Activated naive CD4-positive, alpha-beta T cell treated with Interleukin-2 at 50 U/mL for 16 hours (primary cell): ENCODE data around the gene CDH11.

Source experiments
- DNase-seq: peaks from one replicate; pipeline ENCODE4 v3.0.0-alpha.2; 2020

CDH11 gene

GRCh38 chr16:65021852-65022595 is 99.8 kb downstream of the CDH11 start:
- no peak for DNase-seq

- no peak for DNase-seq
Measured at GRCh38 chr16:65016754-65017153, 105.1 kb downstream of the CDH11 start.

- DNase-seq, result no peak
Measured at GRCh38 chr16:65015599-65015998, 106.3 kb downstream of the CDH11 start.

DNA sequence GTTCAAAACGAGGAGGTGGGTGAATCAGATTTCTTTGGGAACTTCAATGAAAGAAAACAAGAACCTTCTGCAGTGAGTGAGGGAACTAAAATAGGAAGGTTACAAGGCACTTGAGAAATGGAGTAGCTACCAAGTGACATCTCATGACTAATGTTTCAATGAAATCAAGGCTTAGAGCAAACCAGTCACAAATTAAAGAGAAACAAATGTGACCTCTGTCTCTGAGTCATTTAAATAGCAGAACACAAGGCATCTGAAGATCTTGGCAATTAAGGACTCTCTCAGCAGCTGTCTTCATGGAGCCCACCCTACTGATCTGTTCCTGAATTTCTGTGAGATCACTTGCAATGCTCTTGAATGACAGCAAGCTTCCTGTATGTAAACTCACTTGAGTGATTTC is 109.5 kb downstream of the CDH11 start:
- no peak for DNase-seq

DNA sequence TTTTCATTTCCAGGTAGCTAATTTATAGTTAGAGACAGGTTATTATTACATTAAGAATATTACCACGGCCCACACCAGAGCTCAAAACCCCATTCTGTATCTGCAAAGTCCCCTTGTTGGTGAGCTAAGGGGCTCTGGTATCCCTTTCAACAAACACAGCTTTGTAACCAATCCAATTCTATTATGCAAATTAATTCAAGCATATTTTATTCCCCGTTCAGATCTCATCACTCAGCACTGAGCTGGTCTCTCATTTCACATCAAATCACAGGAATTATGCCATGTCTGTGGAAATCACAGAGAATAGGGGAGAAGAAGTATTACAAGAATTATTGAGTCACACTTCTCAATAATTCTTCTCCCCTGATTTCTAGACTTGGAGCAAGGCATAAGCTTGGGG is 111.7 kb downstream of the CDH11 start:
- no peak for DNase-seq

DNA sequence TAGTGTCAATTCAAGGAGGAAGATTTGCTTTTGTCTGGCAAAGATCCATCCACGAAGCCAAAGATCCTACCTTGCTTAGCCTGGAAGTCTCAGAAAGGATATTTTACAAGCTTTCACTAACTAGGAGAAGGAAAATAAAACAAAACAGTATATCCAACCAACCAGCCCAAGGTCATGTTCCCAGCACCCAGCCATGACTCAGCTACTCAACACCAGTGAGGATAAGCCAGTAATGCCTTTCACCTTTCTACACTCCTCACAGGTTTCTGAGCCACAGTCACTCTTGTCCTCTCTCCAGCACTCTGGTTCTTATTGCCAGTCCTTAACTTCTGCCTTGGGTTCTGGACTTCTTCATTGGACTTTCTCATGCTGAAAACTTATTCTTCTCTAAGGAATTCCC is 116.2 kb downstream of the CDH11 start:
- no peak for DNase-seq

- DNase-seq, result no peak
Measured at GRCh38 chr16:65004570-65004969, 117.3 kb downstream of the CDH11 start.

DNA sequence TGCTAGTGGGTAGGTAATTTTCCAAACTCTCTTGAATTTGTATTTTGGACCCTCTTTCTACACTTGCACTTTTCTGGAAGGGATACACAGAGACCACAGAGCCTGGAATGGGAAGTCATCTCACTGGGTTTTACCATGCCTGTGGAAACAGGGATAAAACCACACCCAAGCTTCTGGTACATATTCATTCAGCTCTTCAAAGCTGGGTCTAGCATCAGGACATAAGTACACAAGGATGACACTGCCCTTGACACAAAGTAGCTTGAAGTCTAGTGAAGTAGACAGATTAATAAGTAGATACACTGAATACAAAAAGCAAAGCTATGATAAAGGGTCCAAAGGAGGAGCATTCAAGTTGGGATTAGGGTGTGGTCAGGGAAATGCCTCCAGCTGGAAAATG is 118.2 kb downstream of the CDH11 start:
- DNase-seq, result no peak

- DNase-seq, result no peak
Measured at GRCh38 chr16:65002265-65002664, 119.6 kb downstream of the CDH11 start.

DNA sequence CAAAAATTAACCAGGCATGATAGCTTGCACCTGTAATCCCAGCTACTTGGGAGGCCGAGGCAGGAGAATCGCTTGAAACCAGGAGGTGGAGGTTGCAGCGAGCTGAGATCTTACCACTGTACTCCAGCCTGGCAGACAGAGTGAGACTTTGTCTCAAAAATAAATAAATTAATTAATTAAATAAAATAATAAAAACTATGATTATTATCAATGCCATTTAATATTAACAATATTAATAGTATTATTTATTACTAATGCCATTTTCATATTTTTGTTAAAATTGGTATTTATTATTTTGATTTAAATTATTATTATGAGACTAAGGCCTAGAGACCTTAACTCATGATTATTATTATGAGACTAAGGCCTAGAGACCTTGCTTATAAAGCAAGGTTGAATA is 121.2 kb downstream of the CDH11 start:
- no peak for DNase-seq

GRCh38 chr16:64997751-64998150 is 124.1 kb downstream of the CDH11 start:
- DNase-seq, result no peak

DNA sequence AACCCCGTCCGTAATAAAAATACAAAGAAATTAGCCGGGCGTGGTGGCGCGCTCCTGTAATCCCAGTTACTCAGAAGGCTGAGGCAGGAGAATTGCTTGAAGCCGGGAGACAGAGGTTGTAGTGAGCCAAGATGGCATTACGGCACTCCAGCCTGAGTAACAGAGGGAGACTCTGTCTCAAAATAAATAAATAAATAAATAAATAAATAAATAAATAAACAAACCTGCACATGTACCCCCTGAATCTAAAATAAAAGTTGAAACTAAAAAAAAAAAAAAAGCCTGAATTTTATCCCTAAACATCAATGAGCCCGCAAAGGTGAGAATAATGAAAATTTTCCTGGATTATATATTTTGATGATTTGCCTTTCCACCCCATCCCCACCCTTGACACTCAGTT is 124.7 kb downstream of the CDH11 start:
- DNase-seq, result no peak

DNA sequence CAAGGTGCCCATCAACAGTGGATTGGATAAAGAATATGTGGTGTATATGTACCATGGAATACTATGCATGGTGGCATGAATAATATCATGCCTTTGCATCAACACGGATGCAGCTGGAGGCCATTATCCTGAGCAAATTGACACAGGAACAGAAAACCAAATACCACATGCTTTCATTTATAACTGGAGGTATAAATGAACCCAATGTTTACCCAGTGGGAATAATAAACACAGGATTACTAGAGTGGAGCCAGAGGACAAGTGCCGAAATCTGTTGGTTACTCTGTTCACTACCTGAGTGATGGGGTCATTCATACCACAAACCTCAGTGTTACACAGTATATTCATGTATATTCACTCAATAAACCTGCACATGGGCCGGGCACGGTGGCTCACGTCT is 125.2 kb downstream of the CDH11 start:
- DNase-seq, result no peak

DNA sequence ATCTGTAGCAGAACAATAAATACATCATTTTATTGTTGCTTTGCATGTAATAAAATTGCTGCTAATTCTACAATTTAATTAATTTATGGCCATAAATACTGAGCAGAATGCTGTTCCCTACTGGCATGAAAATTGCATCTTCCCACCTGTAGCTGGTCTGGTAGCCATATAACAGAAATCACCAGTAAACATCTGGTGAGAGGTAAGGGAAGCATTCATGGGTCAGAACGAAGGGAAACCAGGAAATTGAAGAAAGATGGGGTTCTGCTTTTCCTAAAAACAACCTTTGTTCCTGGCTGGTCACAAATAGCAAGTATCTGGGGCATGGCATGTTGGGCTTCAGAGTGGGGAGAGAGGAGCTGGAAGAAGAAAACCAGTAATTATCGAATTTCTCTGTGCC is 128.4 kb downstream of the CDH11 start:
- no peak for DNase-seq

GRCh38 chr16:64991001-64991400 is 130.9 kb downstream of the CDH11 start:
- DNase-seq, result no peak

GRCh38 chr16:64990101-64990500 is 131.8 kb downstream of the CDH11 start:
- no peak for DNase-seq

DNA sequence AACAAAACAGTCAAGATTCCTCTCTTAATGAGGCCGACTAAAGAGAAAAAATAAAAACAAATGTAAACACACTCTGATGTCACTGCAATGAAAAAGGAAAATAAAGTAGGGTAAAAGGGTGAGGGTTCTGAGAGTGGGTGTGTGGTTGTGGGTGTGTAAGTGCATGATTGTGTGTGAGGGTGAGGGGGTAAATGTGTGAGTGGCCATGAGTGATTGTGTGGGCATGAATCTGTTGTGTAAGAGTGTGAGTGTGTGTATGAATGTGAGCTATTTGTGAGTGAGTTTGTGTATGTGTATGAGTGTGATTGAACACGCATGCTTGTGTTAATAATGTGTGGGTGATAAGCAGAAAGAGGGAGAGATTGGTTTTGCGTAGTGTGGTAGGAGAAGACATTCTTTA is 132.8 kb downstream of the CDH11 start:
- no peak for DNase-seq

- DNase-seq, result no peak
Measured at GRCh38 chr16:64983963-64984362, 137.9 kb downstream of the CDH11 start.

DNA sequence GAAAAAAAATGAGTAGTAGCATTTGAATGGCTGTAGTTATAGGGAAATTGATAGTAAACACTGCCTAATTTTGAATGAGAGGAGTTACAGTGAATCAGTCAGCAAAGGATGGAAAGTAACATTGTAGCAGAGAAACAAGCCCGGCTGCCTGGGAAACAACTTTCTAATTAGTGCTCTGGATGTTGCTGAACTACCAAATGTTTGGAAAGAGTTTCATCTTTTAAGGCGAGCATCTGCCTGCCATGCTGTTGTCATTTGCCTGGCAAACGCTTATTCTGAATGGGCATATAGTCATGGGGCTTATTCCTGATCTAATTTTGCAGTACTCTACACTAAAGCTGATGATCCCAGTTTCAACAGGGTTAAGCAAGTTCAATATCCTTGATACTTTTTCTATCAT is 138.6 kb downstream of the CDH11 start:
- DNase-seq, result no peak

- DNase-seq, result no peak
Measured at GRCh38 chr16:64982581-64982980, 139.3 kb downstream of the CDH11 start.

DNA sequence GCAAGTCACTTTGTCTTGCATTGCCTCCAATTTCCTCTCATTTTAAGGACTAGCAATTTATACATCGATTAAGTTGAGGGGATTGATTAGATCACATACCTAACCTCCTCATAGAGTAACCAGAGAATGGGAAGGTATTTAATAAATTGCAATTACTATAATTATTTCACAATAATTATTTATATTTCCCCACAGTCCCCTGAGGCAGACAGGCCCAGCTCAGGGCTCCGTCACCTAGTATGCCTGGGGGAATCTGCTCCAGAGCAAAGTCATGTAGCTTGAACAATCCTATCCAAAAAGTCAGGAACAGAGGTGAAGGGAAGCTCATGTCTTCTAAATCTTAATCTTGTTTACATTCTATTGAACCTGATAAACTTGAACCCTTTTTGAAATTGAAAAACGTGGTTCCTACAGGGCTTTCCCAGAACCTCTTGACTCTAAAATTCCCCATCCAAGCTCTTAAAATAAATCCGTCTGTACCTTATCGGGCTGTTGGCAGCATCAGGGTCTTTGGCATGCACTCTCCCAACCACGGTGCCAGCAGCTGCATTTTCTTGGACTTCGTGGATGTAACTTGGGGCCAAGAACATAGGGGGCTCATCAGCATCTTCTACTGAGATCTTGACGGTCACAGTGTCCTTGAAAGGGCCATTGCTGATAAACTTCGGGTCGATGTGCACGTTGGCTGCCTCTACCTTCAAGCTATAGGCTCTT is 140.1 kb downstream of the CDH11 start:
- no peak for DNase-seq

GRCh38 chr16:64977206-64977920 is 144.5 kb downstream of the CDH11 start:
- no peak for DNase-seq

GRCh38 chr16:64975821-64976220 is 146.0 kb downstream of the CDH11 start:
- DNase-seq, result no peak

- no peak for DNase-seq
Measured at GRCh38 chr16:64974381-64974780, 147.5 kb downstream of the CDH11 start.
